ENCODE data around the gene RECQL5.
"Not testable (repeated sequence)": the region's sequence is repeated elsewhere in the genome, so short reads cannot be mapped to it uniquely, and the experiment has no call there.

- not testable (repeated sequence) for TF ChIP-seq CTCF (IDR thresholded peaks at IDR 0.05); POLR2AphosphoS5 (IDR thresholded peaks at IDR 0.05; ENCODE audit: insufficient read depth in 1 of 2, low read depth in 1 of 2)
Measured at GRCh38 chr17:75593430-75593829, 73.5 kb downstream of the RECQL5 start.

All from vagina (tissue), 2 donors.